Measurements from ENCODE around the gene SYT2.
"Not testable (repeated sequence)": the region's sequence is repeated elsewhere in the genome, so short reads cannot be mapped to it uniquely, and the experiment has no call there.

Gene SYT2

DNA sequence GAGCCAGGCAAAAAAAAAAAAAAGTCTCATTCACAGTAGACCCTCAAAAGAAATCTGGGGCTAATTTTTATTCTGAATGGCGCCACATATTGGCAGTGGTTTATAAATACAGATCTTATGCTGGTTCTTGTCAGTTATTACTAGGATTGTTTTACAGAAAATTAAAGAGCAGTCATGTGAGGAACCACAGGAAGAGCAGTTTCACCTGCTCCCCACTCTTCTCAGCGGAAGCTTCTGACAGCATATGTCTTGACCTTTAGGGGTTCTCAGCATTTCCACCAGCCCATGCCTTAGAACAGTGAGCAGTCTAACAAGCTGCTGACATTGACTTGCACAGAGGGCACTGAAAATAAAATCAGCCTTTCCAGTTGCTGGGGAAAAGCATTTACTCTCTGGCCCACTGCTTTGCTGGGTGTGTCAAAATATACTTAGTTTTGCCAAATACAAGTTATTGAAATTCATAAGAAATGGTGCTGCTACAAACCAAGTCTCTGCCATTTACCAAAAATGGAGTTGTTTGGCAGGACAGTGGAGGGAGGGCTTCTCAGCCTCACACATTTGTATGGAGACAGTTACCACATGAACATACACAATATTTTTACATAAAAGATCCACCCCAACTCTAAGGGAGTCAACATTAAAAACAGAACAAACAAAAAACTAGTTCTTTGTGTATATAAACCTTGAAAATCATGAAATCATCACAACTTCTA, 144.2 kb downstream of the SYT2 start:
- DNase-seq: no peak

DNA sequence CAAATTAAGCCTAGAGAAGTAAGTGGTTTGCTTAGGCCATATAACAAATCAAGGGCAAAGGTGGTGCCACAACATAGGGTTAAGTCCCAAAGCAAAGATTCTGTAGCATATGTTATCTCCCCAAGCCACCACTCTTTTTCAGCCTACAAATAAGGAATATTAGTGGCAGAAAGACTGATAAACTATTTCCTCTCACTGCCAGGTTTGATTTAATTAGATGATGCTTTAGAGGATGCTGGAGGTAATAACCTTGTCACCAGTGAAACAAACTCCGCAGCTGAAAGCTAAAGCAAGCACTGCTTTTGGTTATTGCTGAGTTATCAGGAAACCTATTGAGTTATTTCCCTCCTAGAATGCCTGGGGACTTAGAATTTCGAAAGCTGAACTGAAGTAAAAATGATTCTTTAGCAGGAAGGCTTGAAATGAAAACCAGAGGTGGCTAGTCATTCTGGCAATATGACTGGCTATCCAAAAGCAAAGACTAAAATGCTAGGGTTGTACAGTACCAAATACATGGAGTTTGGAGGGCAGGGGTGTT, 145.2 kb downstream of the SYT2 start:
- DNase-seq: no peak

DNA sequence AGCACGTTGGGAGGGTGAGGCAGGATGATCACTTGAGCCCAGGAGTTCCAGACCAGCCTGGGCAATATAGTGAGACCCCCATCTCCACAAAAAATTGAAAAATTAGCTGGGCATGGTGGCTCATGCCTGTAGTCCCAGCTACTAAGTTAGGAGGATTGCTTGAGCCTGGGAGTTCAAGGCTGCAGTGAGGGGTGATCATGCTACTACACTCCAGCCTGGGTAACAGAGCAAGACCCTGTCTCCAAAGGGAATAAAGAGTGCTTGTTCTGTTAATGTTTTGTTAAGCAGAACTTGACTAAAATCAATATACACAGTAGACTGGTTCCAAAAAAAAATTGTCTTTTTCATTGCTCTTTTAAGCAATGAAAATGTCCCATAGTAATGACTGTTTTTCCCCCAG, 146.4 kb downstream of the SYT2 start:
- no peak for DNase-seq

DNA sequence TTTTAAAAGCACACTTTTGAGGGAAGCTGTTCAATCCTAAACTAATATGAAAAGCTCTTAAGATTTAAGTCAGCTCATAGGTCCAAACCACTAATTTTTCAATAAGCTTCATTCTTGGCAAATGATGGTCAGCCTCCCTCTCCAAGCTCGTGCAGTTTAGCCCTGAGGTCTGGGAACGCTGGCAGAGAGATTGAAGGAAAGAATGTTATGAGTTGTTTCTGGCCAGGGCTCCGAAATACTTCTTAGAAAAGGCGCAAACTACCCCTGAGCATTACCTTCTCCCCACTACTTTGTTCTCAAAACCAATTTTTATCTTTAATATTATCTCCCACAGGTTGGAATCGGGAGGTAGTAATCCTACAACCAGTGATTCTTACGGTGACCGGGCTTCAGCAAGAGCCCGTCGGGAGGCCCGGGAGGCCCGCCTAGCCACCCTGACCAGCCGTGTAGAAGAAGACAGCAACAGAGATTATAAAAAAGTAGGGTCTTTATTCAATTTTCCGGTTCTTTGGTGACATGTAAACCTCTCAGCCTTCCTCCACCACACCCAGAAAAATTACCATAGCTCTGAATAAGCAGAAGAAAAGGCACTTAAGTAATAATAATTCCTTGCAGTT, 147.7 kb downstream of the SYT2 start:
- DNase-seq: no peak

DNA sequence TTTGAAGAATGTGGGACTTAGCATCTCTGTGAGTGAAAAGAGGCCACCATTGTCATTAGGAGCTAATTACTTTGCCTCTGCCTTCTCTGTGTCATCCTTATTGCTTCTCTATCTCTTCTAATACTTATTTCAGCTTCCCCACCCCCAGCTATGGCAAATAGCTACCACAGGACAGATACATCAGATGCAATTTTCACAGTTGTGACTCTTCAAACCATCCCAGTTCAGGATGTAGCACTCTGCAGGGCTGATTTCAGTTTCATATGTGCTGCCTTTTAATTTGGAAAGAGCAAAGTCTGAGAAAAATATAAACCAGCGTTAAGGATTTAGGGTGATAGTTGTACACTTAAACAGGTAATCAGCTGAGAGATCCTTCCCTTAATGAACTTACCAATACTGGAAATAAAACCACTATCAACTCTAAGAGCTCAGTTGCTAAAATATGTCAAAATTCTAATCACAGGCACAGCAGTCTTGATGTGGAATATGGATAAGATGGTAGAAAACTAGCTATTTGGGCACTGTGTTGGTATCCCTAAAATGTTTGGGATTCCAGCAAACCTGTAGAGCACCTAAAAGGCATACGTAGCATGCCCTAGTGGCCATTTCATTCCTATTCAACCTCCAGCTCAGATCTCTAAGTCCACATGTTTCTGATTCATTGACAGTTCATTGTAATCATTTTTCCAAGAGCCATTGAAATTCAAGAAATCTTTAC, 148.4 kb downstream of the SYT2 start:
- no peak for DNase-seq

DNA sequence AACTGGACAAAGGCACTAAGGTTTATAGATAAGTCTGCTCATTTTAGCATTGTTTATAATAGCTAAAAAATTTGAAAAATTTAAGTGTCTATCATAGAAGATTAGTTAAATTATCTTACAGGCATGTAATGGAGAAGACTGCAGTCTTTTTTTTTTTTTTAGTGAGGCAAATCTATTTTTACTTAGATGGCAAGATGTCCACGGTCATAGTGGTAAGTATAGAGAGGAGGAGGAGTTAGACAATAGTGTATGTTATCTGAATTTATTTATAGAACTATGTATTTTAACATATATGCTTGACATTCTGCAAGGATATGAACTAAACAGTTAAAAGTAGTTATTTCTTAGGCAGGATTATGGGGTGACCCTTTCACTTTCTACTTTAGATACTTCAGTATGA, 149.0 kb downstream of the SYT2 start:
- no peak for DNase-seq

DNA sequence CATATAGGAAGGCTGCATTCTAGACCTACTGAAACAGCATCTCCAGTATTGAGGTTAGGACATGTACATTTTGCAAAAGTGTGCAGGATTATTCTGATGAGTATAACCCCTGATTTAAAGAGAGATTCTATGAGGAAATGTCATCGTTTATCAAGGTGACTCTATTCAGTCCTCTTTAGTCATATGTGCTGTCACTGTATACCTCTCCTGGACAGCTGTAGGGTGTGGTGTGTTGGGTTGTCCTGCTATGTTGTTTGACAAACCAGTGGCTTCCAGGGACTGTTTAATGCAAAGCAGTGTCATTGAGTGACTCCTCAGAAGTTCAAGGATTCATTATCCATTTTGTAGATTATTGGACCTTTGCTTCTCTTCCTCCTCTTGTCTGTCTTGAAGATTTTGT, 152.6 kb downstream of the SYT2 start:
- DNase-seq: not testable (repeated sequence)

DNA sequence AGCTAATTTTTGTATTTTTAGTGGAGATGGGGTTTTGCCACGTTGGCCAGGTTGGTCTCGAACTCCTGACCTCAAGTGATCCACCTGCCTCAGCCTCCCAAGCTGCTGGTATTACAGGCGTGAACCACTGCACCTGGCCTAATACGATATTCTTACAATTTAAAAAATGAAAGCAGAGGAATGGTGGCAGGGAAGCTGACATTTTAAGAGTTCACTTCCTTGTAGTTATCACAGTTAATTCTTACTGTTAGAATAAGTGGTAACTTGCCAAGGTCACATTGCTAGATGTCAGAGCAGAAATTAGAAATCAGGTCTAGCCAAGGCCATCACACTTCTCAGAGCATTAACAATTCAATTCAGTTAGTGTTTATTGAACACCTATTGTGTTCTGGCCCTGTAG, 154.2 kb downstream of the SYT2 start:
- not testable (repeated sequence) for DNase-seq

DNA sequence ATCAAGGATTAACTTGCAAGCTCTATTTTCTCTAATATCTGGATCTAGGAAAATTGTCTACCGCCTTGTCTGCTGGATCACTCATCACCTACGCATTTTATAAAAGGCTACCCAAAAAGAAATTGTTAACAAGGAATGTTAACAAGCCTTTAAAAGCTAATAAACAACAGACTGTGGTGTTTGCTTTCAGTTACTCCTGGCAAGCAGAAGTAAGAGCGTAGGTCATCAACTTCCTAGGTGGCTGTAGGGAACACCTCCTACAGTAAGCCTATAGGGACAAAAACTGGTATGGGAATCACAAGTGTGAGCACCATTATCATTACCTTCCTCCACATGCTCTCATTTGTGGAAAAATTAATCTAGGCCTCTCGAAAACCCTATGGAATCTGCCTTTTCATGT, 155.6 kb downstream of the SYT2 start:
- DNase-seq: not testable (repeated sequence)

DNA sequence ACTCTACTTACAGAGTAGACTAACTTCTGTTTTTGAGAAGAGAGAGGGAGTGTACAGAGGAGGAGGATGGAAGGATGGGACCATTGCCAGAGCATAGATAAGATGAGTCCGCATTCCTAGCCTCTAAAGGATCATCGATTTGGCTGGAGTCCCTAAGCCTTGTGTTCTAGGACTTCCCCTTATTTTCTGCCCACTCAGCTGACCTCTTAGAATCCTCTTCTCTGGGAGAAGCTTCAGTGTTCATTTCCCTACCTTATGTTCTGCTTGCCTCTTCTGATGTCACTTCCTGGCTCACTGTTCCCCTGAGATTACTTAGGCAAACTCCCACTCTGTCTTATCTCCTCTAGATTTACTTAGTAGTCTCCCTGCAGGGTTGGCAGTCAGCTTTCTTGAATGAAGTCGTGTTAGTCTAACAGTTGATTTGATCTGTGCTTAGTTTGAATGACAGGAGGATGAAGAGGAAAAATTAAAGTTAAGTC, 156.7 kb downstream of the SYT2 start:
- no peak for DNase-seq

DNA sequence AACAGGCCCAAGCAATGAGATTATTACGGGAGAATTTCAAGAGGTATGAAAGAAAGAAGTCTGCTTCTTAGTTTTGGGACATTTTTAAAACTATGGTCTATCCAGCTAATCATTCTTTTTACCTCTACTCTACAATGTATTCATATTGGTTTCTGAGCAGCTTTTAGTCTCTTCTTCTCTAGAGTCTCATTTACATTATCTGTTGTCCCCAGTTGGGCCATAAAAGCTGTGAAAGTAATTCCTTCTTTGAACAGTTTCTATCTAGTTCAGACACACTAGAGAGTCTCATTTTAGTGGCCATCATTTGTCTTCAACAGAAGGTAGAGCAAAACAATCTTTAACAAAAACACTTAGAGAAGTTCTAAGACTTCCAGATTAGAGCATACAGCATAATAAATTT, 157.2 kb downstream of the SYT2 start:
- not testable (repeated sequence) for DNase-seq

DNA sequence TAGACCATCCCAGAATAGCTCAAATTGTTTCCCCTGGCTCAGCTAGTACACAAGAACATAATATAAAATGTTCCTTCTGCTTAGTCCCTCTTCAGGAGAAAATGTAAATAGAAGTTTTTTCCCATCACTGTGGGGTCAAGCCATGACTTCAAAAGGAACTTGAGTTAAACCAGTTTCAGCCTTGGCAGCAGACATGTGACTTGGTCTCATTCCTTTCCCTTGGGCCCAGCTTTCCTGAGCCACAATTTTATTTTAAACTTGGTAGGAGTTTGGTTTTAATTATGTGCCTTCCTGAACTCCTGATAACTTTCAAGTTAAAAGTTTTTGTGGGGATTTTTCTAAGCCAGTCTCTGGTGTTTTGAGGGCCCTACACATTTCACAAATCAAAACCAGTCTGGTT, 157.6 kb downstream of the SYT2 start:
- not testable (repeated sequence) for DNase-seq

DNA sequence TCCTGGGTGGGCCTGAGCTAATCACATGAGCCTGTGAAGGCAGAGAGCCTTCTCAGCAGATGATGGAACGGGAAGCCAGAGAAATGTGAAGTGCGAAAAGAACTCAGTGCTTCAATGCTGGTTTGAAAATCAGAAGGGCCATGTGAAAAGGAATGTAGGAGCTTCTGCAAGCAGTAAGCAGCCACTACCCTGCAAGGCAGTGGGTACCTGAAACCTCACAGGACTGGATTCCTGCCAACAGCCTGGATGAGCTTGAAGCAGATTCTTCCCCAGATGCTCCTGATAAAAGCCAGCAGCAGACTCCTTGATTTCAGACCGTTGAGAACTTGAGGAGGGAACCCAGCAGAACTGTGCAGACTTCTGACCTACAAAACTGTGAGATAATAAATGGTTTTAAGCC, 158.6 kb downstream of the SYT2 start:
- DNase-seq: no peak

DNA sequence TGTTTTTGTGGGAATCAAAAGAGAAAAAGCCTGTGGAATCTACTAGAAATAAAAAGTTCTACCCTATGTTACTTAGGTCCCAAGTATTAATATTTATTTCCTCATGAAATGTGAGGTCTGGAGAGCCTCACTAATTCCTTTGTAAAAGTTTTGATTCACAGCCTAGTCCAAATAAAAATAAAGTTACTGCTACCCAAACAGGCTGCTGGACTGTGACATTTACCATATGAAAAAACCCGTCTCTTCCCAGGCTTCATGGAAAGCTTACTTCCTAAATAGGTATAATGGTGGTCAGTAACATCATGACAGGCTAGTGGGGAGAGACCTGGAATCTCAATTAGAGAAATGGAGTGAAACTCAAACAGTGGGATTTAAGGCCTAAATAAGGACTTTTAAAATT, 160.2 kb downstream of the SYT2 start:
- DNase-seq: not testable (repeated sequence)

DNA sequence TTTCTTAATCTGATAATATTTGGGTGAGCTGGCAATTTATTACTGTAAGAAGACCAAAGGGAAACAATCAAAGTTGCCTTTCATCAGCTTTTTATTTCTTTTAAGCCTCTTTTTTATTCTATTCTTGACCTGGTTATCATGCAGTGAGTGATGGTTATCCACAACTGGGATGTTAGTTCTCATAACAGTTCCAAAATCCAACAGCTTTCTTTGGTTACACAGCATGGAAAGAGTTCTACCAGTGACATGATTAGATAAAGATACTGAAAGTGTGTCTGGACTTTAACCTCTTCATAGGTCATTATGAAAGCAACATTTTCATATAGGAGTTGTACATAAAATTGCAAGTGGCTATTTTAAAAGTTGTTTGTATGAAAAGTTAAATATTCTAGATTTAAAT, 163.0 kb downstream of the SYT2 start:
- DNase-seq: no peak

DNA sequence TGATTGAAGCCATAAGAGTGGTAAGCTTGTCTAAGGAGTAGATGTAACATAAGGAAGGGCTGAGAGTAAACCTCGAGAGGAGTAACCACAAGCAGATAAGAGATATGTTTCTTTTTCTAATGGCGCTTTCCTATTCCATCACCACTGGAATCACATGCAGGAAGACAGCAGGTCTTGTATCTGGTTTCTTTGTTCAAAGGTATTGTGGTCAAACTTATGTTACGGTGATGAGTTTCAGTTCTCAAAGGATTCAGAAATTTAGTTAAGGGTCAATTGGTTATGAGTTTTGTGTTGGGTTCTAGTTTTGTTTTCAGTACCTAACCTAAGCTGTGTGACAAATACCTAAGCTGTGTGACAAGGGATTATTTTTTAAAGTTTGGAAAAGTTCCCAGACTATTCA, 163.5 kb downstream of the SYT2 start:
- not testable (repeated sequence) for DNase-seq

DNA sequence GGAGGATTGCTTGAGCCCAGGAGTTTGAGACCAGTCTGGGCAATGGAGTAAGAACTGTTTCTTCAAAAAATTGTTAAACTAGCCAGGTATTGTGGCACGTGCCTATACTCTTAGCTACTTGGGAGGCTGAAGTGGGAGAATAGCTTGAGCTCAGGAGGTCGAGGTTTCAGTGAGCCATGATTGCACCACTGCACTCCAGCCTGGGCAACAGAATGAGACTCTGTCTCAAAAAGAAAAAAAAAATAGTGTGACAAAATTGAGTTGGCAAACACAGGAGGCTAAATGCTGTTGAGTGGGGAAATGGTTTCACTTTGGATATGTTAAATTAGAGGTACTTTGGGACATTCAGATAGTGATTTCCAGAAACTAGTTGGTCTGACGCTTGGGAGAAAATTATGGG, 163.9 kb downstream of the SYT2 start:
- DNase-seq: not testable (repeated sequence)

DNA sequence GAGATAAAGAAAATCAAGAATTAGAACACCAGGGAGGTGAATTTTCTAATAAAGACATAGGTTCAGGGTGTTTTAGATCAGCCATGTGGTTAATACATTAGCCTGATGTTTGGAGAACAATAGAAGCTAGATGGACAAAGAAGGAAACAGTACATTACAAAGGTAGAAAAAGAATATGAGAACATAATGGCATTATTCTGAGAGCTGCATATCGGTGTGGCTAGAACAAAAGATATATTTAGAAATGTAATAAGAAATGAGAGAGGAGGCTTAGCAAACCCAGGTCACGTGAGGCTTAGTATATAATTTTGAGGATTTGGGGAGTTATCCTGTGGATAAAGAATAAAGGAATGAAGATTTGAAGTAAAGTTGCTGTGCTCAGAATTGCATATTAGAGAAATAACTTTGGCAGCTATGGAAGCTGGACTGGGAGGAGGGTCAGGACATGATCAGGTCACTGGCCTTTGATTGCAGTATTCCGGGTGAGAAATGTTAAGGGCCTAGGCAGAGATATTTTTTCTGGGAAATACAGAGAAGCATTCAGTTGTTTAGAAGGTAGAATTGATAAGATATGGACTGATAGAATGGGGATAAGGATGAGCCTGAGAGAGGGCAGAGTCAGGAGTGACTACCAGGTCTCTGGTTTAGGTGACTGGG, 164.5 kb downstream of the SYT2 start:
- not testable (repeated sequence) for DNase-seq

DNA sequence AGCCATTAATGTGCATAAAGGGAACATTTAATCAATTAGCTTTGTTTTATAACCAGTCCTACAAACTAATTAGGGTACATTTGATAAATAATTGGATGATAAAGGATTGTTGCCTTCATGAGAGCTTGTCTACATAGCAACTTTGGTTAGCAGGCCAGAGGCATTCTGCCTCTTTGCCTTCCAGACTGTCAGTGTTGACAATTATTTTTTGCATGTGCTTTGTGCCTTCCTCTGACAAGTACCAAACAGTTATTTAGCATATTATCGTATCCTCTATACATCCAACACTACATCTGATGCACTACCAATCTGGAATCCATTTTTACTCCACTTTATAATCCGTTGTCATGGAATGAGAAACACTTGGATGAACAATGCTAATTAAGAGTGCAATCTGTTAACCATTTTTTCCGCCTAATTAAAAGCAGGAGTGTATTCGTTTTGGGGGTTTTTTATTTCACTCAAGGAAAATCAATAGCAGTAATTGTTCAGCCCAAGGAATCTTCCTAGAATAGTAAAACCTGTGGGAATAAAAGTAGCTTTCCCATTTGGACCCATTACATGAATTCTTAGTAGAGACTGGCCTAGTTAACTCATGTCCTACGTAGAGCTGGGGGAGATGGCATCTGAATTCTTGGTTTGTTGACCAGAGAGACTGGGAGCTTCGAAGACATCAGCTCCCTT, 165.3 kb downstream of the SYT2 start:
- not testable (repeated sequence) for DNase-seq

DNA sequence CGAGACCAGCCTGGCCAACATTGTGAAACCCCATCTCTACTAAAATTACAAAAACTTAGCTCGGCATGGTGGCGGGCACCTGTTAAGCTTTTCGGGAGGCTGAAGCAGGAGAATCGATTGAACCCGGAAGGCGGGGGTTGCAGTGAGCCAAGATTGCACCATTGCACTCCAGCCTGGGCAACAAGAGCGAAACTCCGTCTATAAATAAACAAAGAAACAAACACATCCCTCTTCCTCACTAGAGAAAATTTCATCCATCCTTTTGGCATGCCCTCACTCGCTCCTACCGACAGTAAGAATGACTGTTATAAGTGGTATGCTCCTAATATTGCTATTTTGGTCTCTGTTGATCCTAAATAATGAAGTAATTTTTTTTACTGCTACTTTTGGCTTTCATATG, 166.7 kb downstream of the SYT2 start:
- not testable (repeated sequence) for DNase-seq

DNA sequence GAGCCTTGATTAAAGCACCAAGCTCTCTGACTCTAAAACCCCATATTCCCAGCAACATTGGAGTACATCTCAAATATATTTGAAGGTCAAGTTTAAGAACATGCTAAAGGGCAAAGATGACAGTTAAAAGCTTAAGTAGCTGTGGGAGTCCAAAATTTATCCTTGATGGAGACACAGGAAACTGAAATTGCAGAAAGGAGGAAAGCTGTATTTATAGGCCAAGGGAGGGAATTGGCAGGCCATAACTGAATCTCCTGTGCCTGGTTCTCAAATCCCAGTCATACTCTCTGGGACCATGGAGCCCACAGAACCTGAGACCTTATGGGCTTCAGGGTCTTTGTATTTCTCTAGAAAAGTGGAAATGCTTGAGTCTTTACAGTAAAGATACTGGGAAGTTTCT, 167.8 kb downstream of the SYT2 start:
- DNase-seq: not testable (repeated sequence)

DNA sequence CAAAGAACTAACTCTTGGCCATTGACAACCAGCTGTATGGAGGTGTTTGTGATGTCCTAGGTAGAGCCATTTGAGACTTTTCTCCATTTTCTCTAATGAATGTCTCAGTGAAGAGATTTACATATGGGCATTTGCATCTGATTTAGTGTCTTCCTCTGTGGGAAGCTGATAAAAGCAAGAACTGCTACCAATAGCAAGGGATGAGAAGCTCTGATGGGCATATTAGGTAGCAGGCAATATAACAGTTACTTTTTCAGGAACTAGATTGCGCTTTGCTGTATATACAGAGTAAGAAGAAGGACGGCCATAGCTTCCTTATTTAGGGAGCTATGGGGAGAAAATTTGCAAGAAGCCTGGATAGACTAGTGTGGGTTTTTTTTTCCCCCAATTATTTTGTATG, 169.4 kb downstream of the SYT2 start:
- DNase-seq: not testable (repeated sequence)
